B cell (primary cell): Measurements from ENCODE around the gene FABP2.

Source experiments
- CTCF ChIP-seq: fragments of 200-600 bp; IDR thresholded peaks from one replicate; pipeline ENCODE4 v1.8.0; 2022; ENCODE audit warnings: antibody characterized with exemption, mild to moderate bottlenecking
- EZH2 ChIP-seq: IDR thresholded peaks from 2 replicates; pipeline ENCODE4 v1.6.1; 2012; ENCODE audit warnings: borderline replicate concordance, low read depth, mild to moderate bottlenecking, moderate library complexity, low read length; ENCODE audit not compliant: insufficient read depth, poor library complexity, severe bottlenecking

DNA sequence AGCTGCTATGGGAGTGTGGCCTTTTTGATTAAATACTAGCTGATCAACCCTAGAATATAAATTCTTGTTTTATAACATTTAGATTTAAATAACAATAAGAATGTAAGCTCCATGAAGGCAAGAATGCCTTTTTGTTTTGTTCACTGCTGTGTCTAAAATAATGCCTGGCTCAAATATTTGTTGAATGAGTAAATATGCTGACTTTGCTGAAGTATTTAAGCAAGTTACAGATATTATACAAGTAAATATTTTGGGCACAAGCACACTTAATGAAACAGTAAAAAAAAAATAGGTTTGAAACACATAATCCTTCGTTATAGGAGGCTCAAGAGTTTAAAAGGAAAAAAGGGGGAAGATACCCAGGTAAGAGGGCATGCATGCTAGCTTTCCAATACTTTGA lies 24.1 kb downstream of the FABP2 start:
- TF ChIP-seq CTCF (no peak), EZH2 (no peak)
